IMR-90 (cell line): ENCODE results near the gene RNFT2.

Experiments used
- BHLHE40 ChIP-seq: fragments of 150-350 bp; IDR thresholded peaks from 2 replicates; pipeline ENCODE4 v1.6.1; 2016; ENCODE audit warnings: mild to moderate bottlenecking, low read depth, low read length
- POLR2A ChIP-seq: IDR thresholded peaks from 2 replicates; pipeline ENCODE4 v1.6.1; 2012; ENCODE audit warnings: mild to moderate bottlenecking, low read depth, low read length
- SMC3 ChIP-seq: fragments of 150-350 bp; IDR thresholded peaks from 2 replicates; pipeline ENCODE4 v1.6.1; 2016; ENCODE audit warnings: low read depth, mild to moderate bottlenecking, antibody characterized with exemption, low read length, moderate library complexity
- TF ChIP-seq, protein P1 (sequence below): conservative IDR thresholded peaks from 2 replicates; pipeline ENCODE4 v1.5.1; 2012; ENCODE audit warnings: mild to moderate bottlenecking, low read depth, low read length, improper control_type of control experiment

DNA sequence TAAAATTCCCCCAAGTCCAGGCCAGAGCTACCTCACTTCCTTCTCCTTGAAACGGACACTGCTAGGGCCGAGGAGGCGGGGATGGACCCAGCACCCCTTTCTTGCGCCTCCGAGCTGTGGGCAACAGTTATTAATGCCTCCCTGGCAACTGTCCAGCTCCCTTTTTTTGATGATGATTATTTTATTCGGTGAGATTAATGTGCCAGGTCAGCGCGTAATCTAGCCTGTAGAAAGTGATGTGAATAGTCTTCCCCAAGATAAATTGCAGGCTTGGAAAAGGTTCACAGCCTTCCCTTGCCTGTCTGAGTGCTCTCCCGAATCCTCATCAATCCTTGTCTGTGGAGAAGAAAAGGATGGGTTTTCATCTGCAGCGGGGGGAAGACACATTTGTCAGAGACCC is 54.3 kb downstream of the RNFT2 start:
- TF ChIP-seq, protein P1, sequence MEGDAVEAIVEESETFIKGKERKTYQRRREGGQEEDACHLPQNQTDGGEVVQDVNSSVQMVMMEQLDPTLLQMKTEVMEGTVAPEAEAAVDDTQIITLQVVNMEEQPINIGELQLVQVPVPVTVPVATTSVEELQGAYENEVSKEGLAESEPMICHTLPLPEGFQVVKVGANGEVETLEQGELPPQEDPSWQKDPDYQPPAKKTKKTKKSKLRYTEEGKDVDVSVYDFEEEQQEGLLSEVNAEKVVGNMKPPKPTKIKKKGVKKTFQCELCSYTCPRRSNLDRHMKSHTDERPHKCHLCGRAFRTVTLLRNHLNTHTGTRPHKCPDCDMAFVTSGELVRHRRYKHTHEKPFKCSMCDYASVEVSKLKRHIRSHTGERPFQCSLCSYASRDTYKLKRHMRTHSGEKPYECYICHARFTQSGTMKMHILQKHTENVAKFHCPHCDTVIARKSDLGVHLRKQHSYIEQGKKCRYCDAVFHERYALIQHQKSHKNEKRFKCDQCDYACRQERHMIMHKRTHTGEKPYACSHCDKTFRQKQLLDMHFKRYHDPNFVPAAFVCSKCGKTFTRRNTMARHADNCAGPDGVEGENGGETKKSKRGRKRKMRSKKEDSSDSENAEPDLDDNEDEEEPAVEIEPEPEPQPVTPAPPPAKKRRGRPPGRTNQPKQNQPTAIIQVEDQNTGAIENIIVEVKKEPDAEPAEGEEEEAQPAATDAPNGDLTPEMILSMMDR = no peak
- TF ChIP-seq SMC3 (no peak), POLR2A (no peak), BHLHE40 (no peak)
